ENCODE data around the gene PARD3. TPM values are rescaled to one million over a fixed set of nuclear protein-coding genes. Genes with fewer than 3 reads are reported as not detected.

The PARD3 gene
- total and polyA plus RNA-seq, 2 experiments from 2014 or later, result 6.3 to 21.2 TPM

DNA sequence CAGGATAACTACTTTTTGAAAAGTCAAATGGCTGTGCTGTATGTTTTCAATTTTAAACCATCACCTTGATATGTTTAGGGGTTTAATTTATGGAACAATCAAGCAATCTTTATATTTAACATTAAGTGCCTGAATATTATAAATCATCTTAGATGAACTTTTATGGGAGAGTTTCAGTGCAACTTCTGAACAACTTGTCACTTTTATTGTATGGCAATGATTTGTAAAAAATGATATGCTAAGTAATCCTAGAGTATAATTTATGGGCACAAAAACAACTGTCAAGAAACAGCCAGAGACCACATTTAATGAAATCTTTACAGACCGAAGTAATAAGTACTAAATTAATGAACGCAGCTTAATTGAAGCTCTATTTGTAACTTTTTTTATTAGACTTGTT, 498.9 kb downstream of the PARD3 start:
- Histone ChIP-seq H3K36me3 (ENCODE audit: low read depth) (no peaks in the 10 kb centered on the region), H3F3A (ENCODE audit: insufficient read depth) (peaks cover 11% of the 10 kb centered on the region; the same call in 1 of the 2 replicates), H3K4me1 (ENCODE audit: insufficient read depth) (peaks cover 14% of the 10 kb centered on the region), H3K27me3 (replicated peaks; ENCODE audit: insufficient read depth) (no peaks in the 10 kb centered on the region), H3K9me2 (ENCODE audit: insufficient read depth) (no peaks in the 10 kb centered on the region), H3K9ac (no peak overlapping the region), H3K4me3 (no peak overlapping the region), H3K79me2 (ENCODE audit: insufficient read depth) (no peaks in the 10 kb centered on the region), H2AFZ (no peak overlapping the region), H3K4me2 (ENCODE audit: unreplicated experiment) (no peak overlapping the region), H3K27ac (no peak overlapping the region), H3K9me3 (ENCODE audit: low read depth) (no peaks in the 10 kb centered on the region), H4K20me1 (ENCODE audit: insufficient read depth) (no peaks in the 10 kb centered on the region)
- no peak for DNase-seq
- TF ChIP-seq EZH2 (IDR thresholded peaks at IDR 0.05; ENCODE audit: insufficient read depth, poor library complexity, severe bottlenecking), result no peak
- TF ChIP-seq EZH2phosphoT487 (IDR thresholded peaks at IDR 0.05; ENCODE audit: insufficient read depth, low read depth), result no peak
- 98 to 100% methylated on average over 2 of the region's 2 CpGs for WGBS, 2 experiments (ENCODE audit: low coverage in 1 of 2, low lambda C conversion rate in 2 of 2, missing lambda C conversion rate in 2 of 2)
- in situ Hi-C loops (cut with MboI), result no loop called here

DNA sequence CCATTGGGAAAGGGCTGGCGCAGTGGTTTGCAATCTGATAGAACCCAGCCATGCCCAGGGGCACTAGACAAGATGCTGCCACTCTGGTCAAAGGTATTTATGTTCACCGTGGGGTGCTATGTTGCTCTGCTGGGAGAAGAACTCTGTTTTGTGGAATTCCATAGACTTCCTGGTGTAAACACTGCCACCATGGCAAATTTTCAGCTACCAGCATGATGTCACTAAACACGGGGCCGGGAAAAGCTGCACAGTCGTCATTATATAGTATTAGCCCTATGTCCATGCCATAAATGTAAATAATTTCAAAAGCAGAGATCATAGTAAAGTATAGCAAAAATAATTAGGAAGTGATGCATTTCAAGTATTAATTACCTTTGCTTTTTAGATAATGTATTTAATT, 500.6 kb downstream of the PARD3 start:
- in situ Hi-C loops (cut with MboI), result no loop called here
- H3K27me3 ChIP-seq (replicated peaks; ENCODE audit: insufficient read depth), result no peaks in the 10 kb centered on the region
- H3K27ac ChIP-seq, result no peak overlapping the region
- DNase-seq, result no peak
- peaks cover 7% of the 10 kb centered on the region for H3K4me1 ChIP-seq (ENCODE audit: insufficient read depth)
- H4K20me1 ChIP-seq (ENCODE audit: insufficient read depth), result no peaks in the 10 kb centered on the region
- H3K9me3 ChIP-seq (ENCODE audit: low read depth), result no peaks in the 10 kb centered on the region
- H3K9me2 ChIP-seq (ENCODE audit: insufficient read depth), result no peaks in the 10 kb centered on the region
- no peak overlapping the region for H2AFZ ChIP-seq
- H3K4me3 ChIP-seq, result no peak overlapping the region
- H3F3A ChIP-seq (ENCODE audit: insufficient read depth), result peaks cover 5% of the 10 kb centered on the region; the same call in 1 of the 2 replicates
- no peak overlapping the region for H3K4me2 ChIP-seq (ENCODE audit: unreplicated experiment)
- TF ChIP-seq EZH2 (IDR thresholded peaks at IDR 0.05; ENCODE audit: insufficient read depth, poor library complexity, severe bottlenecking) (no peak), EZH2phosphoT487 (IDR thresholded peaks at IDR 0.05; ENCODE audit: insufficient read depth, low read depth) (no peak)
- H3K36me3 ChIP-seq (ENCODE audit: low read depth), result no peaks in the 10 kb centered on the region
- 92 to 94% methylated on average over 5 of the region's 5 CpGs for WGBS, 2 experiments (ENCODE audit: low coverage in 1 of 2, low lambda C conversion rate in 2 of 2, missing lambda C conversion rate in 2 of 2)
- no peak overlapping the region for H3K9ac ChIP-seq
- no peaks in the 10 kb centered on the region for H3K79me2 ChIP-seq (ENCODE audit: insufficient read depth)

- H3K36me3 ChIP-seq (ENCODE audit: low read depth), result no peaks in the 10 kb centered on the region
- H3K9me3 ChIP-seq (ENCODE audit: low read depth), result no peaks in the 10 kb centered on the region
- no peaks in the 10 kb centered on the region for H3F3A ChIP-seq (ENCODE audit: insufficient read depth)
- no peak overlapping the region for H3K4me2 ChIP-seq (ENCODE audit: unreplicated experiment)
- no peak for DNase-seq
- H3K4me1 ChIP-seq (ENCODE audit: insufficient read depth), result peaks cover 2% of the 10 kb centered on the region
- H3K9ac ChIP-seq, result no peak overlapping the region
- 77 to 84% methylated on average over 3 of the region's 3 CpGs for WGBS, 2 experiments (ENCODE audit: low coverage in 1 of 2, low lambda C conversion rate in 2 of 2, missing lambda C conversion rate in 2 of 2)
- H3K4me3 ChIP-seq, result no peak overlapping the region
- H2AFZ ChIP-seq, result no peak overlapping the region
- in situ Hi-C loops (cut with MboI), result no loop called here
- H3K27me3 ChIP-seq (replicated peaks; ENCODE audit: insufficient read depth), result no peaks in the 10 kb centered on the region
- H3K27ac ChIP-seq, result no peak overlapping the region
- no peaks in the 10 kb centered on the region for H3K9me2 ChIP-seq (ENCODE audit: insufficient read depth)
- H3K79me2 ChIP-seq (ENCODE audit: insufficient read depth), result no peaks in the 10 kb centered on the region
- no peaks in the 10 kb centered on the region for H4K20me1 ChIP-seq (ENCODE audit: insufficient read depth)
- no peak for TF ChIP-seq EZH2 (IDR thresholded peaks at IDR 0.05; ENCODE audit: insufficient read depth, poor library complexity, severe bottlenecking)
- TF ChIP-seq EZH2phosphoT487 (IDR thresholded peaks at IDR 0.05; ENCODE audit: insufficient read depth, low read depth), result no peak
Measured at GRCh38 chr10:34313888-34314287, 501.2 kb downstream of the PARD3 start.

GRCh38 chr10:34313353-34313752, 501.7 kb downstream of the PARD3 start:
- H3K27ac ChIP-seq, result no peak overlapping the region
- TF ChIP-seq EZH2 (IDR thresholded peaks at IDR 0.05; ENCODE audit: insufficient read depth, poor library complexity, severe bottlenecking) (no peak), EZH2phosphoT487 (IDR thresholded peaks at IDR 0.05; ENCODE audit: insufficient read depth, low read depth) (no peak)
- no peaks in the 10 kb centered on the region for H3K27me3 ChIP-seq (replicated peaks; ENCODE audit: insufficient read depth)
- H3K4me1 ChIP-seq (ENCODE audit: insufficient read depth), result no peaks in the 10 kb centered on the region
- no peak for DNase-seq
- no peaks in the 10 kb centered on the region for H3K9me3 ChIP-seq (ENCODE audit: low read depth)
- in situ Hi-C loops (cut with MboI), result no loop called here
- H3K36me3 ChIP-seq (ENCODE audit: low read depth), result no peaks in the 10 kb centered on the region
- H2AFZ ChIP-seq, result no peak overlapping the region
- no peaks in the 10 kb centered on the region for H4K20me1 ChIP-seq (ENCODE audit: insufficient read depth)
- no peaks in the 10 kb centered on the region for H3K79me2 ChIP-seq (ENCODE audit: insufficient read depth)
- no peaks in the 10 kb centered on the region for H3F3A ChIP-seq (ENCODE audit: insufficient read depth)
- WGBS, 2 experiments (ENCODE audit: low coverage in 1 of 2, low lambda C conversion rate in 2 of 2, missing lambda C conversion rate in 2 of 2), result 88 to 100% methylated on average over 1 of the region's 1 CpG
- H3K9me2 ChIP-seq (ENCODE audit: insufficient read depth), result no peaks in the 10 kb centered on the region
- no peak overlapping the region for H3K4me2 ChIP-seq (ENCODE audit: unreplicated experiment)
- H3K9ac ChIP-seq, result no peak overlapping the region
- H3K4me3 ChIP-seq, result no peak overlapping the region

GRCh38 chr10:34311679-34312078, 503.4 kb downstream of the PARD3 start:
- Histone ChIP-seq H3K4me3 (no peak overlapping the region), H3K27ac (no peak overlapping the region), H2AFZ (no peak overlapping the region), H3K36me3 (ENCODE audit: low read depth) (no peaks in the 10 kb centered on the region), H3K4me2 (ENCODE audit: unreplicated experiment) (no peak overlapping the region), H3K27me3 (replicated peaks; ENCODE audit: insufficient read depth) (no peaks in the 10 kb centered on the region), H3F3A (ENCODE audit: insufficient read depth) (no peaks in the 10 kb centered on the region), H3K9me3 (ENCODE audit: low read depth) (no peaks in the 10 kb centered on the region), H3K79me2 (ENCODE audit: insufficient read depth) (no peaks in the 10 kb centered on the region), H3K4me1 (ENCODE audit: insufficient read depth) (no peaks in the 10 kb centered on the region), H3K9ac (no peak overlapping the region), H3K9me2 (ENCODE audit: insufficient read depth) (no peaks in the 10 kb centered on the region), H4K20me1 (ENCODE audit: insufficient read depth) (no peaks in the 10 kb centered on the region)
- no peak for DNase-seq
- TF ChIP-seq EZH2 (IDR thresholded peaks at IDR 0.05; ENCODE audit: insufficient read depth, poor library complexity, severe bottlenecking) (no peak), EZH2phosphoT487 (IDR thresholded peaks at IDR 0.05; ENCODE audit: insufficient read depth, low read depth) (no peak)
- WGBS, 2 experiments (ENCODE audit: low coverage in 1 of 2, low lambda C conversion rate in 2 of 2, missing lambda C conversion rate in 2 of 2), result 94 to 95% methylated on average over 3 of the region's 3 CpGs
- in situ Hi-C loops (cut with MboI), result no loop called here
